MM.1S (cell line): ENCODE results near the gene CNNM3.

Experiments
- DNase-seq: peaks from one replicate; pipeline ENCODE4 v3.0.0-alpha.2; 2015
- H2AFZ ChIP-seq: fragments of 300-600 bp; sonication (generic); 2 replicates; pipeline ENCODE4 v1.6.0; 2016; ENCODE audit warnings: antibody characterized with exemption, low read length
- H3F3A ChIP-seq: fragments of 300-600 bp; sonication (generic); 2 replicates; pipeline ENCODE4 v1.6.1; 2016; ENCODE audit warnings: mild to moderate bottlenecking, antibody characterized with exemption, low read length, moderate library complexity, mixed read lengths; ENCODE audit not compliant: insufficient read depth
- H3K27ac ChIP-seq: fragments of 300-600 bp; sonication (generic); 2 replicates; pipeline ENCODE4 v1.5.1; 2016; ENCODE audit warnings: mild to moderate bottlenecking, low read length
- H3K27me3 ChIP-seq: fragments of 300-600 bp; sonication (generic); replicated peaks from 2 replicates; pipeline ENCODE4 v1.6.0; 2016; ENCODE audit warnings: low read length; ENCODE audit not compliant: insufficient read depth
- H3K36me3 ChIP-seq: fragments of 300-600 bp; sonication (generic); replicated peaks from 2 replicates; pipeline ENCODE4 v1.6.1; 2016; ENCODE audit warnings: mild to moderate bottlenecking, low read length, mixed read lengths; ENCODE audit not compliant: insufficient read depth
- H3K4me1 ChIP-seq: fragments of 300-600 bp; sonication (generic); 2 replicates; pipeline ENCODE4 v1.6.1; 2016; ENCODE audit warnings: low read length, mixed read lengths
- H3K4me2 ChIP-seq: fragments of 300-600 bp; sonication (generic); 2 replicates; pipeline ENCODE4 v1.6.0; 2016; ENCODE audit warnings: low read depth, low read length
- H3K4me3 ChIP-seq: fragments of 300-600 bp; sonication (generic); 2 replicates; pipeline ENCODE4 v1.5.1; 2016; ENCODE audit warnings: low read length, mixed read lengths
- H3K79me2 ChIP-seq: fragments of 300-600 bp; sonication (generic); 2 replicates; pipeline ENCODE4 v1.6.1; 2016; ENCODE audit warnings: mixed run types, low read length, mixed read lengths
- H3K9ac ChIP-seq: fragments of 300-600 bp; sonication (generic); 2 replicates; pipeline ENCODE4 v1.6.1; 2016; ENCODE audit warnings: low read length, mixed read lengths
- H3K9me2 ChIP-seq: fragments of 300-600 bp; sonication (generic); replicated peaks from 2 replicates; pipeline ENCODE4 v1.6.1; 2016; ENCODE audit warnings: mild to moderate bottlenecking, low read length, mixed read lengths; ENCODE audit not compliant: insufficient read depth
- H3K9me3 ChIP-seq: fragments of 300-600 bp; sonication (generic); replicated peaks from 2 replicates; pipeline ENCODE4 v1.6.1; 2016; ENCODE audit warnings: mild to moderate bottlenecking, low read length, mixed read lengths; ENCODE audit not compliant: insufficient read depth
- H4K20me1 ChIP-seq: fragments of 300-600 bp; sonication (generic); 2 replicates; pipeline ENCODE4 v1.6.1; 2016; ENCODE audit warnings: mild to moderate bottlenecking, low read length, moderate library complexity, mixed read lengths; ENCODE audit not compliant: insufficient read depth
- EZH2 ChIP-seq: fragments of 300-600 bp; sonication (generic); optimal IDR thresholded peaks from 2 replicates; pipeline ENCODE3; 2017; ENCODE audit warnings: low read depth, mild to moderate bottlenecking, antibody characterized with exemption, low read length, mixed read lengths
- EZH2phosphoT487 ChIP-seq: fragments of 300-600 bp; sonication (generic); IDR thresholded peaks from 2 replicates; pipeline ENCODE4 v1.6.1; 2018; ENCODE audit warnings: antibody characterized with exemption, low read length
- TF ChIP-seq, protein P1 (sequence below): fragments of 300-600 bp; sonication (generic); IDR thresholded peaks from 2 replicates; pipeline ENCODE4 v1.5.1; 2016; ENCODE audit warnings: antibody characterized with exemption, low read length, mixed read lengths

Gene CNNM3

GRCh38 chr2:96873651-96874096, 57.6 kb downstream of the CNNM3 start:
- no peaks in the 10 kb centered on the region for H3K36me3 ChIP-seq
- no peaks in the 10 kb centered on the region for H4K20me1 ChIP-seq
- no peak overlapping the region for H3K9ac ChIP-seq
- H3K4me1 ChIP-seq = no peaks in the 10 kb centered on the region
- no peak overlapping the region for H3K27ac ChIP-seq
- no peaks in the 10 kb centered on the region for H3K9me2 ChIP-seq
- TF ChIP-seq, protein P1, sequence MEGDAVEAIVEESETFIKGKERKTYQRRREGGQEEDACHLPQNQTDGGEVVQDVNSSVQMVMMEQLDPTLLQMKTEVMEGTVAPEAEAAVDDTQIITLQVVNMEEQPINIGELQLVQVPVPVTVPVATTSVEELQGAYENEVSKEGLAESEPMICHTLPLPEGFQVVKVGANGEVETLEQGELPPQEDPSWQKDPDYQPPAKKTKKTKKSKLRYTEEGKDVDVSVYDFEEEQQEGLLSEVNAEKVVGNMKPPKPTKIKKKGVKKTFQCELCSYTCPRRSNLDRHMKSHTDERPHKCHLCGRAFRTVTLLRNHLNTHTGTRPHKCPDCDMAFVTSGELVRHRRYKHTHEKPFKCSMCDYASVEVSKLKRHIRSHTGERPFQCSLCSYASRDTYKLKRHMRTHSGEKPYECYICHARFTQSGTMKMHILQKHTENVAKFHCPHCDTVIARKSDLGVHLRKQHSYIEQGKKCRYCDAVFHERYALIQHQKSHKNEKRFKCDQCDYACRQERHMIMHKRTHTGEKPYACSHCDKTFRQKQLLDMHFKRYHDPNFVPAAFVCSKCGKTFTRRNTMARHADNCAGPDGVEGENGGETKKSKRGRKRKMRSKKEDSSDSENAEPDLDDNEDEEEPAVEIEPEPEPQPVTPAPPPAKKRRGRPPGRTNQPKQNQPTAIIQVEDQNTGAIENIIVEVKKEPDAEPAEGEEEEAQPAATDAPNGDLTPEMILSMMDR = no peak
- no peak for TF ChIP-seq EZH2phosphoT487
- no peak for TF ChIP-seq EZH2
- no peak overlapping the region for H3K4me3 ChIP-seq
- H2AFZ ChIP-seq = no peak overlapping the region
- H3F3A ChIP-seq = no peaks in the 10 kb centered on the region; the same call in 1 of the 2 replicates
- H3K4me2 ChIP-seq = no peak overlapping the region
- peaks cover 18% of the 10 kb centered on the region for H3K27me3 ChIP-seq
- H3K79me2 ChIP-seq = no peaks in the 10 kb centered on the region
- no peaks in the 10 kb centered on the region for H3K9me3 ChIP-seq
- DNase-seq = no peak

DNA sequence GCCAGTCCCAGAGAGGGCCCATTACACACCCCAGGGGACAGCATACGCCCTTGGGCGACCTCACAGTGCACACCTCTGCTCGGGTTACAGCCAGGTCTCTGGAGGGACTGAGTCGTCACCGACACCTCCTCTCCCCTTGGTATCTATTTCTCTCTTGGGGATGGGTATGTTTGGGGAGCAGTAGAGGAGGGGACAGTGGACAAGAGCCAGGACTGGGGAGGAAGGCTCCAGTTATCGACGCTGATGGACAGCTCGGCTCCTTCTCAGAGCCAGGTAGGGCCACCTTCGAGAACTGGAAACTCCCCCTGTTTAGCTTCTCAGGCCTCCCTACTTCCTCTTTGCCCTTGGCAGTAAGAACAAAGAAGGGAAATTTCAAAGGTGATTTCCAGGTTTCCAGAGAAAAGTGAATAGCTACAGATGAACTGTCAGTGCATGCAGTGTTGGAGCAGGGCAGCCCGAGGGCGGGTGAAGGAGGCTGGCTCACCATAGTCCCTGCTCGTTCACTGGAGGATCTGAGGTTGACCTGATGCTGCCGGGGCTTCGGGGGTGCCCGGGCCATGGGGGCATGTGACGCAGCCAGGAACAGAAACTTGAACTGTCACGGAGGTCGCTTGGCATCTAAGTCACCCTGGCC, 58.2 kb downstream of the CNNM3 start:
- no peak overlapping the region for H3K9ac ChIP-seq
- no peak for DNase-seq
- no peaks in the 10 kb centered on the region for H3K9me3 ChIP-seq
- H3K4me1 ChIP-seq = no peaks in the 10 kb centered on the region
- H3K27me3 ChIP-seq = peaks cover 25% of the 10 kb centered on the region
- H3K27ac ChIP-seq = no peak overlapping the region
- TF ChIP-seq EZH2phosphoT487 (no peak), EZH2 (no peak)
- TF ChIP-seq, protein P1 = no peak
- H3K4me3 ChIP-seq = no peak overlapping the region
- no peaks in the 10 kb centered on the region for H4K20me1 ChIP-seq
- H3K4me2 ChIP-seq = no peak overlapping the region
- no peak overlapping the region for H2AFZ ChIP-seq
- no peaks in the 10 kb centered on the region; the same call in 1 of the 2 replicates for H3F3A ChIP-seq
- H3K79me2 ChIP-seq = no peaks in the 10 kb centered on the region
- H3K9me2 ChIP-seq = no peaks in the 10 kb centered on the region
- no peaks in the 10 kb centered on the region for H3K36me3 ChIP-seq

- Histone ChIP-seq H3F3A (no peaks in the 10 kb centered on the region; the same call in 1 of the 2 replicates), H3K9ac (no peak overlapping the region), H2AFZ (no peak overlapping the region), H4K20me1 (no peaks in the 10 kb centered on the region), H3K4me1 (no peaks in the 10 kb centered on the region), H3K4me3 (no peak overlapping the region), H3K9me3 (no peaks in the 10 kb centered on the region), H3K27ac (no peak overlapping the region), H3K36me3 (no peaks in the 10 kb centered on the region), H3K79me2 (no peaks in the 10 kb centered on the region), H3K27me3 (peaks cover 24% of the 10 kb centered on the region), H3K9me2 (no peaks in the 10 kb centered on the region), H3K4me2 (no peak overlapping the region)
- no peak for TF ChIP-seq EZH2
- TF ChIP-seq EZH2phosphoT487 = no peak
- TF ChIP-seq, protein P1 = no peak
- DNase-seq = no peak
These were observed 59.6 kb downstream of the CNNM3 start for GRCh38 chr2:96875498-96876268.
